CD4-positive, alpha-beta memory T cell (primary cell): Measurements from ENCODE around the gene CLDN2. TPM values are rescaled to one million over a fixed set of nuclear protein-coding genes. Genes with fewer than 3 reads are reported as not detected.
"Not testable (repeated sequence)": the region's sequence is repeated elsewhere in the genome, so short reads cannot be mapped to it uniquely, and the experiment has no call there.

Experiments used
- CTCF ChIA-PET: fragments of 350-600 bp; sonication (Branson Sonifier 250); formaldehyde crosslinking; loops from one replicate; lab custom pipeline; 2021; ENCODE audit warnings: inconsistent platforms; ENCODE audit not compliant: partially characterized antibody; lab: Charles Lee
- POLR2A ChIA-PET: fragments of 350-600 bp; sonication (Branson Sonifier 250); formaldehyde crosslinking; loops from one replicate; lab custom pipeline; 2021; ENCODE audit not compliant: partially characterized antibody; lab: Charles Lee
- DNase-seq, 5 donors: peaks; one replicate each; pipeline versions ENCODE4 v3.0.0 to v3.0.0-alpha.2; 2020 to 2022; ENCODE audit warnings: mixed read lengths in 1 of 5
- H3K27ac ChIP-seq: one replicate; pipeline ENCODE4 v1.7.0; 2013; ENCODE audit warnings: low read depth, low read length
- H3K27me3 ChIP-seq: 2 replicates; pipeline ENCODE4 v1.7.0; 2013; ENCODE audit warnings: mild to moderate bottlenecking, low read length, moderate library complexity; ENCODE audit not compliant: insufficient read depth
- H3K36me3 ChIP-seq: 2 replicates; pipeline ENCODE4 v1.7.0; 2013; ENCODE audit warnings: mild to moderate bottlenecking, low read length, moderate library complexity; ENCODE audit not compliant: insufficient read depth
- H3K4me1 ChIP-seq: 2 replicates; pipeline ENCODE4 v1.7.0; 2013; ENCODE audit warnings: mild to moderate bottlenecking, low read length, moderate library complexity; ENCODE audit not compliant: insufficient read depth
- H3K4me3 ChIP-seq, 2 donors: one replicate each; pipeline ENCODE4 v1.7.0; 2013; ENCODE audit warnings: low read length in 2 of 2, mild to moderate bottlenecking in 1 of 2
- H3K9me3 ChIP-seq, 2 donors: one replicate each; pipeline ENCODE4 v1.7.0; 2013; ENCODE audit warnings: low read length in 2 of 2, control low read depth in 1 of 2; ENCODE audit not compliant: control insufficient read depth in 1 of 2
- H3K27ac Mint-ChIP-seq, 7 donors: one replicate each; pipeline ENCODE4 v1.8.0; 2020 to 2021; ENCODE audit warnings: mixed read lengths in 7 of 7, mild to moderate bottlenecking in 6 of 7, inconsistent platforms in 3 of 7, moderate library complexity in 3 of 7
- H3K27me3 Mint-ChIP-seq, 2 donors: one replicate each; pipeline ENCODE4 v1.8.0; 2020 to 2021; ENCODE audit warnings: mixed read lengths in 2 of 2
- H3K36me3 Mint-ChIP-seq, 2 donors: one replicate each; pipeline ENCODE4 v1.8.0; 2020 to 2021; ENCODE audit warnings: mixed read lengths in 2 of 2, inconsistent platforms in 1 of 2, mild to moderate bottlenecking in 1 of 2
- H3K4me1 Mint-ChIP-seq, 4 donors: one replicate each; pipeline ENCODE4 v1.8.0; 2020 to 2021; ENCODE audit warnings: mixed read lengths in 4 of 4, mild to moderate bottlenecking in 1 of 4
- H3K4me3 Mint-ChIP-seq, 8 donors: one replicate each; pipeline ENCODE4 v1.8.0; 2020 to 2021; ENCODE audit warnings: mixed read lengths in 8 of 8, mild to moderate bottlenecking in 7 of 8, moderate library complexity in 6 of 8, inconsistent platforms in 3 of 8
- H3K9me3 Mint-ChIP-seq, 8 donors: one replicate each; pipeline ENCODE4 v1.8.0; 2020 to 2021; ENCODE audit warnings: mixed read lengths in 8 of 8, mild to moderate bottlenecking in 5 of 8, inconsistent platforms in 3 of 8, moderate library complexity in 1 of 8
- intact Hi-C: fragments of 100-400 bp; cut with micrococcal nuclease; formaldehyde crosslinking; loops from one replicate; pipeline ENCODE4 v1.15.1; 2023
- polyA plus RNA-seq, 2 donors: library from polyadenylated mRNA; unstranded; fragments of 300-500 nt; fragmentation: Illumina TruSeq; gene quantifications; one replicate each; pipeline ENCODE4 v1.2.3, GENCODE V29; 2021
- total RNA-seq, 2 experiments: library from RNA; stranded (reverse); gene quantifications; one replicate each; pipeline ENCODE4 v1.2.3, GENCODE V29; 2021

The CLDN2 gene
- total RNA-seq (not detected), polyA plus RNA-seq (under 1 TPM in 1 of 2 donors, not detected in 1; 0.11 TPM)

- Histone ChIP-seq H3K4me1 (peaks cover 19% of the 10 kb centered on the region), H3K27ac (no peak within 1 kb of the TSS), H3K36me3 (no peaks in the 10 kb centered on the region), H3K4me3 (no peak within 1 kb of the TSS), H3K27me3 (no peaks in the 10 kb centered on the region), H3K9me3 (no peaks in the 10 kb centered on the region)
- Mint-ChIP-seq H3K4me1 (peaks cover 17 to 26% (median 22%) of the 10 kb centered on the region in 4 donors), H3K4me3 (no peak within 1 kb of the TSS), H3K27me3 (peaks cover 0 to 3% of the 10 kb centered on the region in 2 donors), H3K9me3 (peaks cover 0 to 1% (median 0%) of the 10 kb centered on the region in 8 donors), H3K27ac (peak within 1 kb of the TSS in 1 of 7 donors; percentile 9), H3K36me3 (no peaks in the 10 kb centered on the region)
- intact Hi-C loops: no loop called here
- DNase-seq: no peak
- CTCF ChIA-PET: no interaction called here
- POLR2A ChIA-PET: no interaction called here
Measured at GRCh38 chrX:106919932-106920452, at the start of gene CLDN2. CLDN2 (plus strand) TSS chrX:106920402; CDS start chrX:106928229, 7,827 bp downstream.

GRCh38 chrX:106872796-106873195, 47.4 kb upstream of the CLDN2 start:
- H3K4me1 Mint-ChIP-seq, H3K9me3 ChIP-seq, DNase-seq, POLR2A ChIA-PET, H3K4me1 ChIP-seq, H3K27me3 ChIP-seq, H3K4me3 Mint-ChIP-seq, H3K27ac ChIP-seq, H3K36me3 ChIP-seq, H3K27ac Mint-ChIP-seq, H3K27me3 Mint-ChIP-seq, H3K9me3 Mint-ChIP-seq, H3K36me3 Mint-ChIP-seq, intact Hi-C loops, H3K4me3 ChIP-seq: not testable (repeated sequence)
- CTCF ChIA-PET: interaction anchor here (1.0 to 1.7 kb wide), 2 partner anchors 22 to 1022 kb away, joined by 3 to 11 read pairs; no protein-coding TSS in a partner anchor

GRCh38 chrX:106874075-106874474, 46.1 kb upstream of the CLDN2 start:
- POLR2A ChIA-PET: no interaction called here
- no peaks in the 10 kb centered on the region for H3K4me1 Mint-ChIP-seq
- H3K27ac Mint-ChIP-seq: no peak overlapping the region
- H3K36me3 ChIP-seq: no peaks in the 10 kb centered on the region
- H3K9me3 ChIP-seq: no peaks in the 10 kb centered on the region
- H3K4me1 ChIP-seq: no peaks in the 10 kb centered on the region
- H3K27me3 Mint-ChIP-seq: peaks cover under 1 to 3% of the 10 kb centered on the region in 2 donors
- H3K4me3 ChIP-seq: no peak overlapping the region
- H3K36me3 Mint-ChIP-seq: no peaks in the 10 kb centered on the region
- no peaks in the 10 kb centered on the region for H3K27me3 ChIP-seq
- peak in 4 of 5 donors; percentile 17 to 26 (median 24) for DNase-seq
- no peaks in the 10 kb centered on the region for H3K9me3 Mint-ChIP-seq
- no peak overlapping the region for H3K27ac ChIP-seq
- H3K4me3 Mint-ChIP-seq: no peak overlapping the region
- CTCF ChIA-PET: interaction anchor here (0.6 to 2.2 kb wide), 7 partner anchors 8 to 1021 kb away, joined by 3 to 11 read pairs (median 4); no protein-coding TSS in a partner anchor
- intact Hi-C loops: no loop called here

- intact Hi-C loops: no loop called here
- Histone ChIP-seq H3K27ac (no peak overlapping the region), H3K27me3 (no peaks in the 10 kb centered on the region), H3K4me1 (no peaks in the 10 kb centered on the region), H3K9me3 (no peaks in the 10 kb centered on the region), H3K36me3 (no peaks in the 10 kb centered on the region), H3K4me3 (no peak overlapping the region)
- ChIA-PET CTCF (interaction anchor here (0.7 to 2.2 kb wide), 4 partner anchors 9 to 24 kb away, joined by 3 to 10 read pairs (median 4); no protein-coding TSS in a partner anchor), POLR2A (no interaction called here)
- Mint-ChIP-seq H3K27ac (no peak overlapping the region), H3K4me1 (no peaks in the 10 kb centered on the region), H3K27me3 (peaks cover 3 to 4% of the 10 kb centered on the region in 2 donors), H3K9me3 (no peaks in the 10 kb centered on the region), H3K4me3 (no peak overlapping the region), H3K36me3 (no peaks in the 10 kb centered on the region)
- DNase-seq: no peak
Measured at GRCh38 chrX:106875151-106875550, 45.1 kb upstream of the CLDN2 start.

DNA sequence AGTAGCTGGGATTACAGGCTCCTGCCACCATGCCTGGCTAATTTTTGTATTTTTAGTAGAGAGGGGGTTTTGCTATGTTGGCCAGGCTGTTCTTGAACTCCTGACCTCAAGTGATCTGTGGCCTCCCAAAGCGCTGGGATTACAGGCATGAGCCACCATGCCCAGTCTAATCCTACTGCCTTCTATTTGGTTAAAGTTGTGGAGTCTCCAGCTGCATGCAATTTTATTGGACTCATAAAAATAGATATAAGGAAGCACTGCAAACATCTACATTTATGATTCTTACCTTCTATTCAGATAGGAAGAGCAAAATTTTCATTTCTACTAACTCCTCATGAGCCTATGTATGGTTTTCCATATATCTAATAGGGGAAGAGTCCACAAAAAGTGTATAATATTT, 30.7 kb upstream of the CLDN2 start:
- Mint-ChIP-seq H3K4me3 (no peak overlapping the region), H3K27ac (no peak overlapping the region), H3K4me1 (no peaks in the 10 kb centered on the region), H3K27me3 (peaks cover 0 to 3% of the 10 kb centered on the region in 2 donors), H3K36me3 (no peaks in the 10 kb centered on the region), H3K9me3 (no peaks in the 10 kb centered on the region)
- no peak overlapping the region for H3K4me3 ChIP-seq
- intact Hi-C loops: no loop called here
- DNase-seq: no peak
- H3K27ac ChIP-seq: no peak overlapping the region
- H3K9me3 ChIP-seq: no peaks in the 10 kb centered on the region
- H3K27me3 ChIP-seq: no peaks in the 10 kb centered on the region
- ChIA-PET POLR2A (no interaction called here), CTCF (no interaction called here)
- no peaks in the 10 kb centered on the region for H3K4me1 ChIP-seq
- H3K36me3 ChIP-seq: no peaks in the 10 kb centered on the region

- Mint-ChIP-seq H3K4me3 (no peak overlapping the region), H3K27me3 (peaks cover 0 to 3% of the 10 kb centered on the region in 2 donors), H3K27ac (no peak overlapping the region), H3K36me3 (no peaks in the 10 kb centered on the region), H3K4me1 (no peaks in the 10 kb centered on the region), H3K9me3 (no peaks in the 10 kb centered on the region)
- Histone ChIP-seq H3K4me3 (no peak overlapping the region), H3K9me3 (no peaks in the 10 kb centered on the region), H3K36me3 (no peaks in the 10 kb centered on the region), H3K27me3 (no peaks in the 10 kb centered on the region), H3K4me1 (no peaks in the 10 kb centered on the region), H3K27ac (no peak overlapping the region)
- intact Hi-C loops: loop anchor here (10.0 kb wide), 1 partner anchor 223 kb away; the partner anchor contains the start of gene RBM41
- no peak for DNase-seq
- POLR2A ChIA-PET: no interaction called here
- CTCF ChIA-PET: interaction anchor here (0.7 to 2.4 kb wide), 6 partner anchors 9 to 1002 kb away, joined by 3 to 8 read pairs (median 3); no protein-coding TSS in a partner anchor
Measured at GRCh38 chrX:106891762-106892460, 28.3 kb upstream of the CLDN2 start.

DNA sequence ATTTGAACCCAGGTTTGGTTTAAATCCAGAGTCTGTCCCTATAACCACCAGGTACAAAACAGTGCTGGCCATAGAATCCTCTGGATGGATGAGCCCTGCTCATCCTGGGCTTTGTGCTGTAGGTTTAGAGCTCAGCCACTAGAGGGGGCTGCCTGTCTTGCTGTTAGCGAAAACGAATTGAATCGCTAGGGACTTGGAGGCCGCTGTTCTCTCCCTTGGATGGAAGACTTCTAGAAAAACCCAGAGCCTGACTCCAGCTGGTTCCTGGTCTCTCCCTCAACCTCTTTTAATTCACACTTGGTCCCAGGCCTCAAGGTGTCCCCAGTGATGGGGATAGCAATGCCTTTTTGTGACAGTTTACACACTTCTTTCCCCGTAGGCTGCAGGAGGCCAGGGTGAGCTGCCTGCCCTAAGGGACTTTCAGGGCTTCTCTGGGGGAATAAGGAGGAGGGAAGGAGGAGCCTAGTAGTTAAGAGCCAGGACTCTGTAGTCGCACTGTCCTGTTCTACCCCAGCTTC, 25.8 kb upstream of the CLDN2 start:
- Histone ChIP-seq H3K36me3 (no peaks in the 10 kb centered on the region), H3K4me3 (no peak overlapping the region), H3K9me3 (no peaks in the 10 kb centered on the region), H3K4me1 (no peaks in the 10 kb centered on the region), H3K27ac (no peak overlapping the region), H3K27me3 (no peaks in the 10 kb centered on the region)
- H3K27ac Mint-ChIP-seq: no peak overlapping the region
- H3K4me3 Mint-ChIP-seq: no peak overlapping the region
- intact Hi-C loops: loop anchor here (1.0 to 10.0 kb wide), 4 partner anchors 59 to 1000 kb away; partner anchors contain the start of gene RBM41
- DNase-seq: peak; percentile 36 to 49 (median 47)
- no peaks in the 10 kb centered on the region for H3K27me3 Mint-ChIP-seq
- CTCF ChIA-PET: interaction anchor here (0.8 to 2.4 kb wide), 10 partner anchors 8 to 999 kb away, joined by 3 to 8 read pairs (median 6); no protein-coding TSS in a partner anchor
- H3K9me3 Mint-ChIP-seq: no peaks in the 10 kb centered on the region
- POLR2A ChIA-PET: no interaction called here
- no peaks in the 10 kb centered on the region for H3K36me3 Mint-ChIP-seq
- peaks cover 0 to 4% (median under 1%) of the 10 kb centered on the region in 4 donors for H3K4me1 Mint-ChIP-seq
